Measurements from ENCODE around the gene TMEM151B.

TMEM151B gene

DNA sequence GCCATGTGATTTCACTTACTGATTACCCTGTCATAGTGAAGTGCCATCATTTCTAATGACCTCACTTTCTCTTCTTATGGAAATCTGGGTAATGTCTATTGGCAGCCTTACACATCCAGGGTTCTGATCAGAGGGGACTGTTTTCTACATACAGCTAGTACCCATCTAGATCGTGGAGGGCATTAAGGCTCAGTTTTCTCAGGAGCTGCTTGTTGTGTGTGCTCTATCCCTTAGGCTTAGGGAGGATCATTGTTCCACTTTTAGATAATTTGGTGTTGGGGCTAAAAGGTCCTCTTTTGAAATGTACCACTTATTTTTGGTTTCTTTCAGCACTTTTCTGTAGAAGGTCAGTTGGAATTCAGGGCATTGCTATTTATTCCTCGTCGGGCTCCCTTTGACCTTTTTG is 19.5 kb upstream of the TMEM151B start:
- DNase-seq (ENCODE audit: low read depth): no peak

DNA sequence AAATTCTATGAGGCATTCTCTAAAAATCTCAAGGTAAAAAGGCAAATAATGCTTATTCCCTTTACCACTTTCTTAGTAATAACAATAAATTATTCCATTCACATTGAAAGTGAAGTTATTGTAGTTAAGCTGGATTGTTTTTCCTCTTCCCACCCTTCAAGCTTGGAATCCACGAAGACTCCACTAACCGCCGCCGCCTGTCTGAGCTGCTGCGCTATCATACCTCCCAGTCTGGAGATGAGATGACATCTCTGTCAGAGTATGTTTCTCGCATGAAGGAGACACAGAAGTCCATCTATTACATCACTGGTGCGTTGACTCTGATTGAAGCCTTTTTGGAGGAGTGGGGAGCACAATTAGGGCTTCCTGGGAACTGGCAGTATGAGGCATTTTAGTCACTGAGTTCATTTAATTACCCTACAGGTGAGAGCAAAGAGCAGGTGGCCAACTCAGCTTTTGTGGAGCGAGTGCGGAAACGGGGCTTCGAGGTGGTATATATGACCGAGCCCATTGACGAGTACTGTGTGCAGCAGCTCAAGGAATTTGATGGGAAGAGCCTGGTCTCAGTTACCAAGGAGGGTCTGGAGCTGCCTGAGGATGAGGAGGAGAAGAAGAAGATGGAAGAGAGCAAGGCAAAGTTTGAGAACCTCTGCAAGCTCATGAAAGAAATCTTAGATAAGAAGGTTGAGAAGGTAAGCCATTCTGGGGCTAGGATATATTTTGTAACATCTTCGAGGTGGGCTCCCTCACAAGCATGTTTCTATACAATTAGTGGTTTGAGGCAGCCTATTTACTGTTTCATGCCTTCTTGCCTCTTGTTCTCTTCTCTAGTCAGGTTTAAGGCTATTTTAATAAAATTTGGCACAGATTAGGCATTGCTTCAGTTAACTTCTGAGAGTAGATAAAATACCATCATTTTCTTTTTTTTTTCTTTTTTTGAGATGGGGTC is 18.4 kb upstream of the TMEM151B start:
- DNase-seq (ENCODE audit: low read depth): no peak

DNA sequence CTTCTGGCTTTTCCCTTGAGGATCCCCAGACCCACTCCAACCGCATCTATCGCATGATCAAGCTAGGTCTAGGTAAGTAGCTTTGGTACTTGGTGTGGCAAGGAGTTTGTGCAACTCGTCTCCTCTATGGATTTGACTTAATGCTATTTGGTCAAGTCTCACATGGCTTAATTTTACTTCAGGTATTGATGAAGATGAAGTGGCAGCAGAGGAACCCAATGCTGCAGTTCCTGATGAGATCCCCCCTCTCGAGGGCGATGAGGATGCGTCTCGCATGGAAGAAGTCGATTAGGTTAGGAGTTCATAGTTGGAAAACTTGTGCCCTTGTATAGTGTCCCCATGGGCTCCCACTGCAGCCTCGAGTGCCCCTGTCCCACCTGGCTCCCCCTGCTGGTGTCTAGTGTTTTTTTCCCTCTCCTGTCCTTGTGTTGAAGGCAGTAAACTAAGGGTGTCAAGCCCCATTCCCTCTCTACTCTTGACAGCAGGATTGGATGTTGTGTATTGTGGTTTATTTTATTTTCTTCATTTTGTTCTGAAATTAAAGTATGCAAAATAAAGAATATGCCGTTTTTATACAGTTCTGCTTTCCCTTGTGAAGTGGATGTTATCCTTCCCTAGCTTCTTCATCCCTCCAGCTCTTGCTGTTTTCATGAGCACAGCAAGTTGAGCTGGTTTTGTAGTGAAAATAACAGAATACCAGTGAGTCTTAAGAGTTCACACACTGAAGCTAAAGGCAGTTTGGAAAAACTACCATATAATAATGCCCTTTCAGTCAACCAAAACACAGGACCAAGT is 16.7 kb upstream of the TMEM151B start:
- peak; percentile 58 for DNase-seq (ENCODE audit: low read depth)

DNA sequence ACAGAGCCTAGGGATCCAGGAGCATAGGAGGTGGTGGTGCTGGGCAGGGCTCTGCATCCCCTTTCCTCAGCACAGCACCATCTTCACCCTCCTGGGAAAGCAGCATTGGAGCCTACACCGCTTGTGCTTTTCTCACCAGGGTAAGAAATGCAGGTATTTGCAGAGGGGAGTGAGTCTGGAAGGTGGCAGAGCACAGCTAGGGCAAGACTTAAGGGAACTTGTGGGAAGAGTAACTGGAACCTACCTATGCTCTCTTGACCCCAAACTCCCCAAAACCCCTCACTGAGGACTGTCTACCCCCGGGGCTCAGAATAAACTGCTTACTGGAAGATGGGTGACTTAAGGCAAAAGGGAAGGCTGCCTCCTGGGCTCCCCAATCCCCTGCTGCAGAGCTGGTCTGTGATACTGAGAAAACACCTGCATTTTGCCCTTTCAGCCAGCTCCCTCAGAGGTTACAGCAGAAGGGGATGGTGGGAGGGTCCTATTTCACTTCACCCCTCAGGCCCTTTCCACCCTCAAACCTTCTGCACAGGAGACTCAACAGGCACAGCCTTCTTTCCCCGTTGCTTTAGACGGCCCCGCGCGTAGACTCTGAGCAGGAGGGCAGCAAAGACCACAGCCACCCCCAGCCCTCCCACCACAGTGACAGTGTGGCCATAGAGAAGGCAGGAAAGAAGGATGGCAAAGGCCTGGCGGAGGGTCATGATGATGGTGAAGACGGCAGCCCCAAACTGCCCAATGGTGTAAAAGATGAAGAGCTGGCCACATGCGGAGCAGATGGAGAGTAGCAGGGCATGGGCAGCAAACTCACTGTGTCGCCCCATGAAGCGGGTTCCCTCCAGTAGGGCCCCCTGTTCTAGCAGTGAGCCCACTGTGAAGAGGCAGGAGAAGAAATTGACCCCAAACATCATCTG is 15.8 kb upstream of the TMEM151B start:
- DNase-seq (ENCODE audit: low read depth): no peak

DNA sequence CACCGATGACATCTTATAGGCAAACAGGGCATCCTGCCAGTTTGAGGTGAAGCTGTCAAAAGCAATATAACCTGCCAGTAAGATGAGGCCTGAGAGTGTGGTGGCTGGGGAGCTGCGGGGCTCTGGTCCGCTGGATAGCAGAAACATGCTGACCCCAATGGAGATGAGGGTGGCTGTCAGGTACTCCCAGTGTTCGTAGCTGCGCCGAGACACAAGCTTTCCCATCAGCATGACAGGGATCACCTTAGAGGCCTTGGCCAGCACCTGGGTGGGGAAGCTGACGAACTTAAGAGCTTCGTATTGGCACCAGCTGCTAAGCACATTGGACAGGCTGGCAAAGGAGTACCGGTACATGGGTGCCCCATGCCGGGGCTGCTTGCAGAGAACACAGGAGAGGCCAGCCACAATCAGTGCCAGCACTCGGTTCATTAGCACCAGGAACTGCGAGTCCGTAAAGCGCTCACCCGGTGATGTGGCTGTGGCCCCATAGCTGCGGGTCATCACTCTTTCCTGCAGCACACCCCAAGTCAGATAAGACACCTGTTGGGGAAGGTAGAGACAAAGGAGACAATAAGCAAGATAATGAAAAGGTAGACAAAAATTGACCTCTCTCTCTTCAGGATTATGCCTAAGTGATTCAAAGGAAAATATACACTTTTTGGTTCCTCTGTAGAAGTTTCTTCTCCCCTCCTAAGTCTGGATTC is 15.0 kb upstream of the TMEM151B start:
- DNase-seq (ENCODE audit: low read depth): no peak

DNA sequence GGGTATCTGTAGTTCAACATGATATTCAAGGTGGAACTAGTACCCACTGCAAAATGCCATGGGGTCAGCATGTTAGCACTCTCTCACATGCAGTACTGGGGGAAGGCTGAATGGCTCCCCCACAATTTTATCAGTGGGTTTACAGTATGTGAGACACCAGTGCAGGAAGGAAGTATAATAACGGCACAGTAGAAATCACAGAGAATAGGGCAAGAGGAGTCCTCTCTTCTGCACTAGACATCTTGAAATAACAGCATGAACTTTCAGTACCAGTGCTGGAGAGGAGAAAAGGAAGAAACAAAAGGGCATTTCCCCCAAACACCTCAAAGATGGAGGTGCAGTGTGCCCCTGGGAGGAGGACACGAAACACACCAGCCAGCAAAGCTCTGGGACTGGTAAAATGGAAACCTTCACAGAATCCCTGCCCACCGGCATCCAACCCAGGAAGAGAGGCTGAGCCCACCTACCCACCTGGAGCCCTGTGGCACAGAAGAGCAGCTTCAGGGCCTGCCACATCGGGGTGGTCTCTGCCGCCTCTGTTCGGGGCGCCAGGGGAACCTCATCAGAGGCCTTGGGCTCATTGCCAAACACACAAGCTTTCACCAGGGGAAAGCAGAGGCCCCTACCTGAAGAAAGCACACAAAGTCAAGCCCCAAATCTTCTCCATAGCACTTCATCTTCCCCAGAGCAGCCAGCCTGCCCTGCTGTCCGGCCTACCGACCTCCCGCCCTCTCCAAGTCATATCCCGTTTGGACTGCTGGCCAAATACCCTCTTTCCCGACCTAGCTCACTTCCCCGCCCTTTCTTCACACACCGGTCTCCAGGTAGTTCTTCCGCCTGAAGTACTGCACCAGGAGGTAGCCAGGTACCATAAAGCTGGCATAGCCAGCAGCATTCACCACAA is 14.1 kb upstream of the TMEM151B start:
- DNase-seq (ENCODE audit: low read depth): no peak

DNA sequence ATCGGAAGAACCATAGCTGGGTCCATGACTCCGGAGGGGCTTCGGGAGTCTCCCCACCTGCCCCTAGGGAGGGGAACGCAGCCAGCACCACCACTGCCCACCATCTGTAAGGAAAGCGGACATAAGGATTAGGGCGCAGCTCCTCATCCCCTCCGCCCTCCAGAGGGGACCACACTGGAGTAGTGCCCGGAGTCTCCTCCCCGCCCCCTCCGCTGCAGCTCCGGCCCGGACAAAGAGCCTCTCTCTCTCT is 13.6 kb upstream of the TMEM151B start:
- DNase-seq (ENCODE audit: low read depth): no peak

DNA sequence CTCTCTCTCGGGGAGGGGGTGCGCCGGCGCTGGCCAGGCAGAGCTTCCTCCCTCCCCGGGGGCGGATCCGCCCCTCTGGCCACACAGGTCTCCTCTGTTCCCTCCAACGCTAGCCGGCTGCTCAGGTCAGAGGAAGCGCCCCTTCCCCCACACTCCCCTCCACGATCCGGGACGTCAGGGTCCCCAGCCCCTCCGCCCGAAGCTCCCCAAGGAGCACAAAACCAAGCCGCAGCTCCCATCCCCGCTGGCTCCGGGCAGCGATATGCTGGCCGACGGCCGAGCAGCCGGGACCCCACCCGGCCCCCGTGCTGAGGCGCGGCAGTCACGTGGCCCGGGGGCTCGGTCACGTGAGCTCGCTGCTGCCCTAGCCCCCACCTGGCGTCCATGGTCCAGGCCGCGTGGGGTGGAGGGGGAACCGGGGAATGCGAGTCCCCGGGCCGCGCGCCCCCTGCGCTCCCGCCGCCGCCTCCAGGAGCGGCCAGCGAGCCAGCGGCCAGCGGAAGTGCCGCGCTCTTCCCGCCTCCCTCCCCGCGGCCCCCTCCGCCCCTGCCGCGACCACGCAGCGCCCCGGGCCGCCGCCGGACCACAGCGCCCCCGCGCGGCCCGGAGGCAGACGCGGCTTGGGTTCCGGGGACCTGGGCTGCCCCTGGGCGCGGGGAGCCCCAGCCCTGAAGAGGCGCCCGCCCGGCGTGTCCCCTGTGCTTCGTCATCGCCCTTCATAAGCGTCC is 13.1 kb upstream of the TMEM151B start, which contains the start of gene SLC35B2:
Gene SLC35B2 (minus strand): TSS at position 504 of the 728 bp plus-strand sequence. CDS start 118 bp downstream, at position 386.
- peak; percentile 48 for DNase-seq (ENCODE audit: low read depth)

DNA sequence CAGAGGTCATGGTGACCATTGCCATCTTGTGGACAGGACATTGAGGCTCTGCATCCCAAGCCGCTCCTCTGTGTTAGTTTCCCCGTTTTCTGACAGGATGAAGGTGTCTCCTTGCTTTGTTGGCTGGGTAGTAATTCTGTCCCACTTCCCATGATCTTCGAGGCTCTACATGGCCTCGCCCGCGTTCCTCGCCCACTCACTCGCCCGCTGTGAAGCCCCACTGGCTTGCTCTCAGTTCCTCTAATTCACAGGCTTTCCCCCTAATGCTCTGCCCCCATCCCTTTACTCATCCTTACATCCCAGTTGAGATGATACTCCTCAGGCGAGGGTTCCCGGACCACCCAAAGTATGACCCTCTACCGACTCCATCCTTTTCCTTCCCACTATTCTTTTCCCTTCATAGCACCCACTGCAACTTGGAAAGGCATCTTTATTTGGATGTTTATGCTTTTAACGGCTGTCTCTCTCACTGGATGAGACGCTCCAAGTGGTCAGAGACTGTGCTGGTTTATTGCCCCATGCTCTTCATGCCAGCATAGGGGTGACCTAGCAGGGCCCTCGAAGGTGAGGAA is 12.4 kb upstream of the TMEM151B start:
- DNase-seq (ENCODE audit: low read depth): no peak

DNA sequence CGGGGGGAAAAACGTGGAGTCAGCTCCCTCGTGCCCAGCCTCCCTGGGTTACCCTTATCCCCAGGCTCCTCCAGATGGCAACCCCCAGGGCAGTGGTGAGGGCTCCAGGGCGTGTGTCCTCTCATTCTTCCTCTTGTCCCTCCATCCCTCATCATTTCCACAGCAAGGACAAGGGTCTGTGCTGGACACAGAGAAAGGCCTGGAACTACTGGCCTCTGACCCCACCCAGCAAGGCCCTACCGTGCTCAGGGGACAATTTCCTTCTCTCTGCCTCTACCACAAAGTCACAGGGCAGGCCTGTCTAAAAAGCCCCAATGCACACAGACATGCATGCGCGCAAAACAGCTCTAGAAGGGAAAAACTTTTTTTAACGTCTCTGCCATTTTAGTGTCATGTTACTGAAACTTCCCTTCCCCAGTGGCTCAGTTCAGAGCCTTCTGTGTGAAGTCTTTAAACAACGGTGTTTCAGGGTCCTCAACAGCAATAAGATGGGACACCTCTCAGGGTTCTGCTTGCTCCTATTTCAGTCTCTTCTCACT is 11.9 kb upstream of the TMEM151B start:
- no peak for DNase-seq (ENCODE audit: low read depth)

DNA sequence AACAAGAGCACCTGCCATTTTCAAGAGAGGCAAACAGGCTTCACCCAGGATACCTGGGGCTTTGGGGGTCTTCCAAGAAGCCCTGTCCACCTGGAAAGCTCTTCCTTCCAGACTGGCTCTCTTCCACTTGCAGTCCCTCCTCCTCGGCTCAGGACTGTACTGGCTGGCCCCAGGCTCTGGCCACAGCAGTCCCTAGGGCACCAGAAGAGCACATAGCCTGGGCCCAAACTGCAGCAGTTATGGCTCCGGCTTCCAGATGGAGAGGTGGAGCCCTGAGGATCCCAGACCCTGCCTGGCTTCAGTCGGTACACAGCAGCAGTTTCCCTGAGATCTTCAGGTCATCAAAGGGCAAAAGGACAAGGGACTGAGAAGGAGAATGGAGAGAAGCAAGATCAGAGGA is 11.3 kb upstream of the TMEM151B start:
- DNase-seq (ENCODE audit: low read depth): no peak

DNA sequence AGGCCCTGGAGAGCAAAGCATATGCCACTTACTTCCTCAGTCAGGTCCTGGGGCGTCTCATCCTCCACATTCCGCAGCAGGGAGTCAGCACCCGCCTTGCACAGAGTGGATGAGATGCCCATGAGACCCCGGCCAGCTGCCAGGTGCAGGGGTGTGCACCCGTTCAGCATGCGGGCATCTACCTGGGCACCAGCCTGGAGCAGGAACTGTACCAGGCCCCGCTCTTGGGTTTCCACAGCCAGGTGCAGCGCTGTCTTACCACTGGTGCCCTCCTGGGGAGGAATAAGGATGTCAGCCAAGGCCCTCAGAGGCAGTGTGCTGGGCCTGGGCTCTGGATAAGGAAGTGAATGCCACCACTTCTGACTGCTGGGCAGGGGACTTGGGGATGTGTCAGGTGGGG is 10.2 kb upstream of the TMEM151B start:
- no peak for DNase-seq (ENCODE audit: low read depth)

DNA sequence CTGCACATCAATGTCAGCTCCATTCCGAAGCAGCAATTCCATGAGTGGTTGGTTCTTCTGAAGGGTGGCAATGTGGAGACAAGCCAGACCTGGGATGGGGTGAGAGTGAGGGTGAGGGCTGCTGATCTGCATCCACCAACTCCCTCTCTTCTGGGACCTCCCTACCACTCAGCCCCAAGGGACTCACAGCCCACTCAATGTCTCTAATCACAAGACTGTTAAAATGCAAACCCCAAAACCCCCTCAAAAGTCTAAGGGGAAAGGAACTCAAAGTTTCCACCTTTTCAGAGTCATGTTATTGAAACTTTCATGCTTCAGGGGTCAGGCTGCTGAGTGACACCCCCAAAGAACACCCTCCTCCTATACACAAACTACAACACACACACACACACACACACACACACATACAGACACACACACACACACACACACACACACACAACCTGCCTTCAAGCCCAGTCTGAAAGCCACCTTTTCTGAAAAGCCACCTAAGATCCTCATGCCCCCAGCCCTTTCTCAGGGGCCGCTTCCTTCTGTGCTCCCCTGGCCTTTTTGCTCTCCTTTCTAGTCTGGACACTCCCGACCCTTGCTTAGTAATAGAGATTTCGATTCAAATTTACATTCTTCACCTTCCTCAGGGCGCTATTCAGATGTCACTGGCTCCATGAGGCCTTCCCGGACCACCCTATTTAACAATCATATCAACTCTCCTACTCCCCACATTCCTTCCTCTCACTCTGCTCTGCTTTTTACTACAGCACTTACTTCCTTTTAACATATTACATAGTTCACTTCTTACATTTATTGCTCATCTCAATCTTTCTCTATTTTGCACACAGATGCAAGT is 9.6 kb upstream of the TMEM151B start:
- DNase-seq (ENCODE audit: low read depth): no peak

DNA sequence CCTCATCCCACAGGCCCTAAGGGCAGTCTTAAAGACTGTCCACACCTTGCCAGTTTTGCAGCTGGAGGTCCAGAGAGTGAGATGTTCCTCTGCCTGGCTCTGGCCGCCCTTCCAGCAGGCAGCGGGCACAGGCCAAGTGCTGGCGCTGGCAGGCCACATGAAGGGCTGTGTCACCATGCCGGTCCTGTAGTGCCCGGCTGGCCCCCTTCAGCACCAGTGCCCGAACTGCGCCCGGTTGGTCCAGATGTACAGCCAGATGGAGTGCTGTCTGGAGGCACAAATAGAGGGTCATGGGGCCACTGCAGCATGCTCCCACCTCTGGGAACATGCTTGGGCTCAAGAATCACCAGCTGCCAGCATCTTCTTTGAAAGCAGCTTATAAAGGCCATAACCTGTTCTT is 8.7 kb upstream of the TMEM151B start:
- DNase-seq (ENCODE audit: low read depth): no peak

DNA sequence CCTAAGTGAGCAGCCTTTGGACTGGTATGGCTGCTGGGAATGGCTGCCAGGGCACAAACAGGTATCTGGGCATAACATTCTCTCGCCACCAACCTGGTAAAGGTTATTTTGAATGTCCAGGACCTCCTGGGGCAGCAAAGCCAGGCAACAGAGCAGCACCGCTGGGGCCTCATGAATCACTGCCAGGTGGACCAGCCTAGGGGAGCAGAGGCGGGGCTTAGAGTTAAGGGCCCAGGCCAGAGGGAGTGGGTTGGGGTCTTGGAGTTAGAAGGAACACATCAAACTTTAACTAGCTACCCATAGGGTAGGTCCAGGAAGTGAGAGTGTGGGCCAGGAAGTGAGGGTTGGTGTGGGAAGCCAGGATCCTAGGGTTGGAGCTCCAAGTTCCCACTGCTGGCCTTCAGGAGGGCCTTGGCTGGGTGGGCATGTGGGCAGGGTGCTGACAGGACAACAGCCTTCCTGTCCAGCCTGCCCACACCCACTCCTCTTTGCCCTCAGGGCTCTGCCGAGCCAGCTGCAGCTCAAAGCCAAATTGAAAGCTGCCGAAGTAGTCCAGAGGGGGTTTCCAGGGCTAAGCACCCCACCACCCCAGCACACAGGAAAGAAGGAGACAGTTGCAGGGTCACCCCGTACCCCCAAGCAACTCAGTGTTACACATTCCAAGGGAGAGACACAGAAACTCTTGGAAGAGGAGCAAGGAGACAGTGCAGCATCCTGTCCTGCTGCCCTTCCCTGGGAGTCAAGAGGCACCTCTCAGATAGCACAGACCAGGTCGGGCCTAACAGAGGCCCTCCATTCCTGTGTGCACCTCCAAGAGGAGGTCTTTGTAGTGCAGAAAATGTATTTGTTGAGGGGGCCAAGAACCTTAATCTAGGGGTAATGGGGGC is 7.5 kb upstream of the TMEM151B start:
- no peak for DNase-seq (ENCODE audit: low read depth)

DNA sequence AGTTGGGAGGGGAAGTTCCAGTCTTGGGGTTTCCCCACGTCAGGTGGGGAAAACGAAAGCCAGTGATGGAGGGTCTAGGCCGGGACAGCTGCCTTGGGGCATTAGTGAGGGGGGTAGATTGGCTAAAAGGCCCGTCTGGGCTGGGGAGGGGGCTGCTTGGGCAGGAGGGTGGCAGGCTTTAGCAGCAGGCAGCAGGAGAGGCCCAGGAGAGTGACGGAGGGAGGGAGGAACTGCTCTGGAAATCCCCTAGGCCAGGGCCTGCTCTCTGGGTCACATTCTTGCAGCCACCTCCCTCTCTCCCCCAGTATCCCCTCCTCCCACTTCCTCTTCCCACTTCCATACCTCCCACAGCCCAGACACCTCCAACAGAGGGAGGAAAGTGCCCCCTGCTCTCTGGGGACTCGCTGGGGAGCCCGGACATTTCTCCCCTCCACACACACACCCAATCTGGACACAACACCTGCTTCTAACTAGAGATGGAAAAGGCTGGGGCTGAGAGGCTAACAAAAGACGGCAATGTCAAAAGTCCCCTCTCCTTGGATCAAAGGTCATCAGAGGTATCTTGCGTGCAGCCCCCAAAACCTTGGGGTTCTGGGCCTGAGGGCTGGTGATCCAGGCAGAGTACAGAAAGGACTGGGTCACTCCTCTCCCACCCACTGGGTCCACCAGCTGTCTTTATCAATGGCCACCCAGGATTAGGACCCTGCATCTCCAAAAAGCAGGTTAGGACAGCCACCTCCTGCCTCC is 6.7 kb upstream of the TMEM151B start:
- DNase-seq (ENCODE audit: low read depth): no peak

Data from T follicular helper cell (primary cell).